Prostate gland (tissue), 2 donors: ENCODE measurements around the gene SIGLEC6.

ENCODE experiments used
- CTCF ChIP-seq, 4 experiments: fragments of 200-600 bp in 2 of 4; fragments of 450-650 bp in 2 of 4; sonication (generic) in 2 of 4; IDR thresholded peaks; 1 replicate in 3 of 4; 2 replicates in 1 of 4; pipeline ENCODE4 v1.5.1; 2016 to 2019; ENCODE audit warnings: antibody characterized with exemption in 4 of 4, mild to moderate bottlenecking in 2 of 4, moderate library complexity in 2 of 4
- POLR2A ChIP-seq: fragments of 450-650 bp; IDR thresholded peaks from one replicate; pipeline ENCODE4 v1.6.1; 2016; ENCODE audit warnings: antibody characterized with exemption, mild to moderate bottlenecking

DNA sequence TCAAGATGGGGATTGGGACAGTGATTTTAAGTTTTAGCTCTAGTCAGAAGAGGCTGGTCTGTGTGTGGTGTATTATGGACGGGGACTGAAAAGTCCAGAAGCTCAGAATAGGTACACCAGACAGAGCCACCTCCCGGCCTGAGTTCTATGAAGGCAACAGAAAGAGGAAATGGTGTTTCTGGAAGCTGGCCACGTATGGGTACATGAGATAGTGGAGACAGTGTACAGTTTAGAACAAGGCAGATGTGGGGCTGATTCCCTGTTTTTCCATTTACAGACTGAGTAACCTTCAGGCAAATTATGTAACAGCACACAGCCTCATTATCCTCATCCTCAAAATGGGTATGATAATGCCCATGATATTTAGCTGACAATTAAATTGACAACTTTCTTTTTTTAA lies 40.9 kb upstream of the SIGLEC6 start:
- TF ChIP-seq POLR2A (no peak), CTCF (IDR thresholded peaks at IDR 0.05) (no peak)
